SKM-1 treated with dmso at 0.1 percent for 144 hours (cell line): Measurements from ENCODE around the gene MBNL2.
"Not testable (repeated sequence)": the region's sequence is repeated elsewhere in the genome, so short reads cannot be mapped to it uniquely, and the experiment has no call there.

Experiments used
- DNase-seq: peaks from one replicate; lab custom pipeline; 2025; ENCODE audit not compliant: unreplicated experiment; lab: John Stamatoyannopoulos, UW

Gene MBNL2

GRCh38 chr13:97207252-97207651 is 14.9 kb upstream of the MBNL2 start:
- DNase-seq = not testable (repeated sequence)

- DNase-seq = no peak
Measured at GRCh38 chr13:97211300-97211699, 10.8 kb upstream of the MBNL2 start.

GRCh38 chr13:97212004-97212403 is 10.1 kb upstream of the MBNL2 start:
- no peak for DNase-seq

- DNase-seq = no peak
Measured at GRCh38 chr13:97212601-97213040, 9.5 kb upstream of the MBNL2 start.

GRCh38 chr13:97214921-97215320 is 7.2 kb upstream of the MBNL2 start:
- DNase-seq = no peak

GRCh38 chr13:97215325-97215724 is 6.8 kb upstream of the MBNL2 start:
- DNase-seq = no peak

- DNase-seq = no peak
Measured at GRCh38 chr13:97219226-97219625, 2.9 kb upstream of the MBNL2 start.

- DNase-seq = no peak
Measured at GRCh38 chr13:97220151-97220900, 1.8 kb upstream of the MBNL2 start.

GRCh38 chr13:97221046-97221445 is 1.1 kb upstream of the MBNL2 start:
- no peak for DNase-seq

- no peak for DNase-seq
Measured at GRCh38 chr13:97221466-97221865, 667 bp upstream of the MBNL2 start.

GRCh38 chr13:97223037-97223710 is 1.0 kb downstream of the MBNL2 start:
- DNase-seq = no peak

GRCh38 chr13:97223711-97224541 is 1.8 kb downstream of the MBNL2 start:
- DNase-seq = no peak

GRCh38 chr13:97224544-97225300 is 2.6 kb downstream of the MBNL2 start:
- DNase-seq = no peak

- no peak for DNase-seq
Measured at GRCh38 chr13:97225533-97225932, 3.4 kb downstream of the MBNL2 start.

GRCh38 chr13:97226013-97226412 is 3.9 kb downstream of the MBNL2 start:
- no peak for DNase-seq

- DNase-seq = no peak
Measured at GRCh38 chr13:97226788-97227627, 4.9 kb downstream of the MBNL2 start.

- no peak for DNase-seq
Measured at GRCh38 chr13:97228850-97229521, 6.9 kb downstream of the MBNL2 start.

- DNase-seq = no peak
Measured at GRCh38 chr13:97229699-97230098, 7.6 kb downstream of the MBNL2 start.

GRCh38 chr13:97231118-97231828 is 9.1 kb downstream of the MBNL2 start:
- no peak for DNase-seq
